Measurements from ENCODE around the gene MCC. TPM values are rescaled to one million over a fixed set of nuclear protein-coding genes. Genes with fewer than 3 reads are reported as not detected.
A peak's percentile ranks its signal among the peaks of the same experiment; 100 is the strongest.

Gene MCC
- total RNA-seq, 1 experiment from 2014 or later, result 7.6 TPM

GRCh38 chr5:113166852-113167366 is 321.3 kb downstream of the MCC start:
- Histone ChIP-seq H2AFZ (ENCODE audit: low read length) (no peak overlapping the region), H2BK120ac (ENCODE audit: low read depth, low read length, poor library complexity, severe bottlenecking) (no peak overlapping the region), H3K14ac (ENCODE audit: insufficient read depth, low read length) (no peak overlapping the region), H4K91ac (ENCODE audit: insufficient read length, low read depth, low read length) (no peak overlapping the region), H2BK12ac (ENCODE audit: insufficient read length, low read depth, low read length) (no peak overlapping the region), H3K4ac (ENCODE audit: low read depth, low read length) (no peak overlapping the region), H4K5ac (ENCODE audit: insufficient read length, low read depth, low read length) (no peak overlapping the region), H3K23me2 (ENCODE audit: insufficient read length, low read depth, low read length, poor library complexity, severe bottlenecking) (no peaks in the 10 kb centered on the region), H3K4me2 (ENCODE audit: insufficient read depth, insufficient read length, low read length) (no peak overlapping the region), H2BK20ac (ENCODE audit: low read depth, low read length, poor library complexity, severe bottlenecking) (no peak overlapping the region), H3T11ph (ENCODE audit: low read length) (no peak overlapping the region), H2AK5ac (ENCODE audit: insufficient read length, low read length) (no peak overlapping the region), H3K27ac (ENCODE audit: insufficient read length, low read depth, low read length) (no peak overlapping the region), H3K79me2 (ENCODE audit: insufficient read depth, low read length) (no peaks in the 10 kb centered on the region), H4K20me1 (ENCODE audit: control insufficient read depth, insufficient read depth, insufficient read length) (no peaks in the 10 kb centered on the region), H3K9me3 (ENCODE audit: control insufficient read depth, low read depth, low read length) (no peaks in the 10 kb centered on the region), H2BK15ac (ENCODE audit: low read depth, low read length) (no peak overlapping the region), H4K8ac (replicated peaks; ENCODE audit: insufficient read length, low read depth, low read length) (no peak overlapping the region), H3K9ac (ENCODE audit: extremely low read depth, insufficient read length, low read length) (no peak overlapping the region), H3K79me1 (ENCODE audit: insufficient read depth, low read depth, low read length, poor library complexity, severe bottlenecking) (no peaks in the 10 kb centered on the region), H3K27me3 (ENCODE audit: insufficient read depth, low read length) (no peaks in the 10 kb centered on the region), H3K18ac (ENCODE audit: insufficient read length, low read depth, low read length) (no peak overlapping the region), H2BK5ac (ENCODE audit: insufficient read length, low read length) (no peak overlapping the region), H3K23ac (ENCODE audit: insufficient read length, low read depth, low read length) (no peak overlapping the region), H3K56ac (ENCODE audit: insufficient read length, low read depth, low read length) (no peak overlapping the region), H3K4me1 (ENCODE audit: insufficient read depth, low read length) (no peaks in the 10 kb centered on the region; the same call in 1 of the 2 replicates)
- Mint-ChIP-seq H3K4me3 (no peak overlapping the region), H3K27me3 (ENCODE audit: low read depth) (no peaks in the 10 kb centered on the region), H3K9me3 (no peaks in the 10 kb centered on the region), H3K4me1 (peaks cover 25 to 32% of the 10 kb centered on the region in 2 experiments), H3K36me3 (ENCODE audit: insufficient read depth in 1 of 3, low read depth in 3 of 3) (no peaks in the 10 kb centered on the region), H3K27ac (peak overlapping the region; percentile 32 to 66 (median 50); a peak in 3 of 7 replicates)
- no peak for TF ChIP-seq CTCF (conservative IDR thresholded peaks at IDR 0.05)
- no CpG with 5 or more reads among the region's 7 CpGs for WGBS (ENCODE audit: extremely low coverage, insufficient read length, low lambda C conversion rate)
- no peak for DNase-seq

All from H9 (cell line).